GM12878 (cell line): Measurements from ENCODE around the gene EFNB2. TPM values are rescaled to one million over a fixed set of nuclear protein-coding genes. Genes with fewer than 3 reads are reported as not detected.

Experiments
- ATF7 ChIP-seq: fragments of 450-650 bp; IDR thresholded peaks from 2 replicates; pipeline ENCODE4 v1.6.1; 2016; ENCODE audit warnings: low read depth, mild to moderate bottlenecking
- CEBPZ ChIP-seq: fragments of 150-350 bp; IDR thresholded peaks from 2 replicates; pipeline ENCODE4 v1.6.1; 2016; ENCODE audit warnings: low read depth, low read length
- CHD1 ChIP-seq: IDR thresholded peaks from 2 replicates; pipeline ENCODE4 v1.6.1; 2012; ENCODE audit warnings: low read depth, low read length, improper control_type of control experiment
- CHD4 ChIP-seq: fragments of 200-600 bp; sonication (generic); IDR thresholded peaks from 2 replicates; pipeline ENCODE4 v1.6.1; 2016; ENCODE audit warnings: mild to moderate bottlenecking
- CREB1 ChIP-seq: IDR thresholded peaks from 2 replicates; pipeline ENCODE4 v1.6.1; 2012; ENCODE audit warnings: low read depth, mild to moderate bottlenecking, inconsistent platforms
- HDAC6 ChIP-seq: fragments of 200-600 bp; sonication (generic); IDR thresholded peaks from one replicate; pipeline ENCODE4 v1.8.0; 2017; ENCODE audit warnings: antibody characterized with exemption; ENCODE audit not compliant: unreplicated experiment
- IKZF1 ChIP-seq: fragments of 450-650 bp; conservative IDR thresholded peaks from 2 replicates; pipeline ENCODE4 v1.6.1; 2017; ENCODE audit warnings: antibody characterized with exemption, mild to moderate bottlenecking
- IRF3 ChIP-seq: fragments of 450-650 bp; IDR thresholded peaks from 2 replicates; pipeline ENCODE4 v1.6.1; 2014; ENCODE audit warnings: mild to moderate bottlenecking
- MEF2A ChIP-seq: IDR thresholded peaks from 2 replicates; pipeline ENCODE4 v1.6.1; 2011; ENCODE audit warnings: low read depth, mild to moderate bottlenecking, low read length, moderate library complexity; ENCODE audit not compliant: insufficient read depth
- MEF2B ChIP-seq: fragments of 450-650 bp; IDR thresholded peaks from 2 replicates; pipeline ENCODE4 v1.6.1; 2018; ENCODE audit warnings: mild to moderate bottlenecking, moderate library complexity; ENCODE audit not compliant: partially characterized antibody, poor library complexity, severe bottlenecking
- NFIC ChIP-seq: IDR thresholded peaks from 2 replicates; pipeline ENCODE4 v1.6.1; 2012; ENCODE audit warnings: low read depth, mild to moderate bottlenecking, inconsistent platforms, low read length, moderate library complexity
- NRF1 ChIP-seq: conservative IDR thresholded peaks from 2 replicates; pipeline ENCODE4 v1.6.1; 2011; ENCODE audit warnings: mild to moderate bottlenecking, low read depth, low read length, improper control_type of control experiment
- RBBP5 ChIP-seq: fragments of 200-600 bp; sonication (generic); conservative IDR thresholded peaks from 2 replicates; pipeline ENCODE4 v1.6.1; 2016
- RELA ChIP-seq: fragments of 450-650 bp; IDR thresholded peaks from 2 replicates; pipeline ENCODE4 v1.8.0; 2014; ENCODE audit warnings: borderline replicate concordance; ENCODE audit not compliant: partially characterized antibody
- SMAD1 ChIP-seq: fragments of 450-650 bp; IDR thresholded peaks from 2 replicates; pipeline ENCODE4 v1.6.1; 2018; ENCODE audit warnings: mild to moderate bottlenecking, low read depth; ENCODE audit not compliant: partially characterized antibody
- SREBF1 ChIP-seq: IDR thresholded peaks from 2 replicates; pipeline ENCODE4 v1.6.1; 2012; ENCODE audit warnings: mild to moderate bottlenecking, low read length
- TAF1 ChIP-seq: IDR thresholded peaks from 2 replicates; pipeline ENCODE4 v1.6.1; 2011; ENCODE audit warnings: mild to moderate bottlenecking, low read depth, low read length, borderline replicate concordance
- ZBTB33 ChIP-seq: fragments of 450-650 bp; IDR thresholded peaks from 2 replicates; pipeline ENCODE4 v1.6.1; 2017; ENCODE audit warnings: mild to moderate bottlenecking
- ZNF207 ChIP-seq: fragments of 450-650 bp; IDR thresholded peaks from 2 replicates; pipeline ENCODE4 v1.6.1; 2014; ENCODE audit warnings: antibody characterized with exemption, mild to moderate bottlenecking, borderline replicate concordance
- ZNF24 ChIP-seq: fragments of 450-650 bp; IDR thresholded peaks from 2 replicates; pipeline ENCODE4 v1.6.1; 2017; ENCODE audit warnings: antibody characterized with exemption, mild to moderate bottlenecking
- ZNF687 ChIP-seq: fragments of 450-650 bp; IDR thresholded peaks from 2 replicates; pipeline ENCODE4 v1.6.1; 2017; ENCODE audit warnings: mild to moderate bottlenecking, moderate library complexity
- polyA plus RNA-seq, 11 experiments: library from polyadenylated mRNA; depleted of rRNA in 4 of 11; unstranded in 6 of 11; stranded (reverse) in 5 of 11; fragments of >200 nt; fragmentation: Nextera tagmentation in 4 of 11; fragmentation: Illumina TruSeq in 1 of 11; extraction: Ambion mirVana in 4 of 11; extraction: Trizol in 1 of 11; gene quantifications; 1 replicate in 1 of 11; 2 replicates in 10 of 11; pipeline versions ENCODE4 v1.2.1 to v1.2.3, GENCODE V29; 2011 to 2016; ENCODE audit warnings: inconsistent platforms in 2 of 11, missing spikeins in 2 of 11, low read depth in 1 of 11
- total RNA-seq, 4 experiments: library from RNA; depleted of rRNA in 3 of 4; stranded (reverse); fragments of >200 nt in 3 of 4; fragmentation: Illumina TruSeq in 1 of 4; extraction: Trizol in 1 of 4; gene quantifications; 2 replicates each; pipeline versions ENCODE4 v1.2.1 to v1.2.3, GENCODE V29; 2013 to 2021

The EFNB2 gene
- total and polyA plus RNA-seq, 10 of the 15 experiments (the other 5 are each of a cell fraction or from before 2014, with no cell fraction given): 0.12 to 1.5 (median 0.31) TPM; not detected in 1

GRCh38 chr13:106567474-106568298 is 32.2 kb upstream of the EFNB2 start, which contains the start of gene ARGLU1 (continued):
- TF ChIP-seq ZBTB33 (no peak), IKZF1 (peak; percentile 70), SMAD1 (no peak), CEBPZ (no peak), ZNF687 (no peak; the same call in 1 of the 2 replicates), CHD4 (no peak), NRF1 (no peak), MEF2B (no peak), CREB1 (peak; percentile 50; the same call in 1 of the 2 replicates), SREBF1 (no peak), ATF7 (no peak), ZNF24 (no peak), HDAC6 (no peak), ZNF207 (no peak; the same call in 1 of the 2 replicates), NFIC (no peak), RELA (no peak), CHD1 (no peak), MEF2A (no peak), RBBP5 (no peak), TAF1 (peak; percentile 86), IRF3 (no peak)
